NCI-H2107 (cell line): Measurements from ENCODE around the gene IRX2.

Source experiments
- DNase-seq: peaks from one replicate; lab custom pipeline; 2025; lab: John Stamatoyannopoulos, UW

The IRX2 gene

DNA sequence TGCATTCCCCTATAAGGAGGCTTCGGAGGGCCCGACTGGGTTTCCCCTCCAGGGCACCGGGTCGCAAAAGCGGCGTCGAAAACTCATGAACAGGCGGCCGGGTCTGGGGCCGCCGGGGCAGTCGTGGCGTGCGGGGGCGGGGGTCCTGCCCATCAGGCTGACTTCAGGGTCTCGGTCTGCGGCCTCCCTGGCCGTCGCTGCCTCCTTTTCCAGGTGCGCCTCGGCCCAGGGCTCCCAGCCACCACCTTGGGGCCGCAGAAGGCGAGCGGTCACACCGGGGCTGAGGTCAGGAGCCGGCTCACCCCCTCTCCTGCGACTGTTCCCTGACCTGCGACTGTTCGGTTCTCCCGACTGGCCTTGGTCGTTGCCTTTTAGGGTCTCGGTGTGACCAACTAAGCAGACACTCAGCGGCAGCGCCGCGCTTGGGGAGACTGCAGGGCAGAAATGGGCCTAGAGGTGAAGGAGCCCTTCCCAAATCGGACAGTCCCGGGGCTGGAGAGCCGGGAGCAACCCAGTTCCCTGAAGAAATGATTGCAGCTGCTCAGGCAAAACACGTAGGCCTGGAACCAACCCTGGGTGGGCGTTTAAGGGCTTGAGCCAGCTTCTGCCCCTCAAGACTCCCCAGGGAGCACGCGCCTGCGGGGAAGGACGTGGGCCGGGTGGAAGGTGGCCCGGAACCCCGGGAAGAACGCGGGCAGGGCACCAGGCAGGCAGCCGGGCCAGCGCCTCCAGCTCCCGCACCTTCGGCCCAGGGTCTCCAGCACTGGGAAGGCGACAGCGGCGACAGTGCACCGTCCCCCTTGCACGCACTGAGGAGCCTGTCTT is 11.2 kb downstream of the IRX2 start:
- no peak for DNase-seq

DNA sequence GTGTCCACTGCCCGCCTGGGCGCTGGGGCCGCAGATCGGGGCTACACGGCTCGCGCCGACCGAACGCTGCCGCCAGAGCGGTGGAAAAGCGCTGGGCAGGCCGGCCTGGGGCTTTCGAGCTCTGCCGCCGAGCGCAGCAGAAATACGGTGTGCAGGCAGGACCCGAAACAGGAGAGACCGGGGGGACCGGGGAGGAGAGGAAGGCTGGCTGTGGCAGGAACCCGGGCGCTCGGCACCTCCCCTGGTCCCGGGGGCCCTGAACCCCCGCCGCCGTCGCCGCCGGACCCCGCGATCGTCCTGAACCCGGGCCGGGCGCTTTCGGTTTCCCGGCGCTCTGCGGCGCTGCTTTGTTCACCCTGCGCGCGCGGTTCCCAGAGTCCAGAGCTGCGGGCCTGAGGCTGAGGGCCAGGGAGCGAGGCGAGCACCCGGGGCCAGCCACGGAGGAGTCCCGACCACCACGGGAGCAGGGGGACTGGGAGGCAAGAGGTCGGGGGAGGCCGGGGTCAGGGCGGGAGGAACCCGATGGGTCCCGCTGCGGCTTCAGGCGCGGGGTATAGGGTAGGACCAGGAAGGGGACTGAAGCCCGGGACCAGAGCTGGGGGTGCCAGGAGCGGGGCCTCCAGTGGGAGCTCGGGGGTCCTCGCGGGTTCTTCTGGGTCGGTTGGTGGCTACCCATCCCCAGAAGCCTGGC is 12.0 kb downstream of the IRX2 start:
- no peak for DNase-seq

DNA sequence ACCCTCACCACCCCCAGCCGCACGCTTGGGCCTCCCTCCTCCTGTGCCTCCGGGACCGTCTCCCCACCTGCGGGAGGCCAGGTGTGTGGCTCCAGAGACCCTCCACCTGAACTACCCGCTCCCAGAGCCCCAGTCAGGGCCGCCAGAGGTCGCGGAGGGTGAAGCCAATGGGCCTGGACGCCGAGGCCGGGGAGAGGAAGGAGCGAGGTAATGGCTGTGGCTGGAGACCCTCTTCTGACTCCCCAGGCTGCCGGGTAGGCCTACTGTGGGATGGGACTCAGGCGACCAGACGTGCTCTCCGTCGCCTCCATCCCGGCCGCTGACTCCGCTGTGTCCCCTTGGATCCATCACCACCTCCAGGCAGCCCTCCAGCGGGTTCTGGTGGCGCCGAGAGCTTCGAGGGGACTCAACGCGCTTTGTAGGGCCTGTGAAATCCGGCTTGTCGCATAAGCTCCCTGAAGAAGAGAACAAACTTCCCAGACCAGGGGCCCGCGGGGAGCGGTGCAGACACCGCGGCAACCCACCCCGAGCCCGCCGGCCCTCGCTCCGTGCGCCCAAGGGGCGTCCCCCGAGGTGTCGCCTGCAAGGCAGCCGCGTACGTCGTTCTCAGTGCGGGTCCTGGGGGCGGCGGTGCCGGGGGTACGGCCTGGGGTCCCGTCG is 12.6 kb downstream of the IRX2 start:
- no peak for DNase-seq

DNA sequence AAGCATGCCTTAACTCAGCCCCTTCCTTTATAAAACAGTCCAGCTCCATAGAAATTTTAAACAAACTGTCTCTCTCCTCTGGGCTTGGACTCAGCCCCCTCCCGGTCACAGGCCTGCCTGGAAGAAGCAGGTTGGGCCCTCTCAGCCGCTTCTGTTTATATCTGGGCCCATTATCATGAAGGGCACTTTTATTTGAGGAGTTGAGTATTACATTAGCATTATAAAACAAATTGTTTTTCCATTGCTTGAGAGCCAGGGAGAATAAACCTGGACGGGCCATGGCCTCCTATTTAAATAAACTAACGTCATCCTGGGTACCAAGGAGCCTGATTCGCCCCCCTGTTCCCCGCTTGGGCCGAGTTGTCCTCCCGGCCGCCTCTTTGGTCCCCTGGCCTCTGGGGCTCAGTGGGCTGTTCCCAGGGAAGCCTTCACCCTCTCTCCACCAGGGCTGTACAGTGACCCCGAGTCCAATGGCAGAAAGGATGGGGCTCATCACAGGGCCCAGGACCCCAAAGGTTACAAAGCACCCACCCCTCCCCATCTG is 13.2 kb downstream of the IRX2 start:
- no peak for DNase-seq

DNA sequence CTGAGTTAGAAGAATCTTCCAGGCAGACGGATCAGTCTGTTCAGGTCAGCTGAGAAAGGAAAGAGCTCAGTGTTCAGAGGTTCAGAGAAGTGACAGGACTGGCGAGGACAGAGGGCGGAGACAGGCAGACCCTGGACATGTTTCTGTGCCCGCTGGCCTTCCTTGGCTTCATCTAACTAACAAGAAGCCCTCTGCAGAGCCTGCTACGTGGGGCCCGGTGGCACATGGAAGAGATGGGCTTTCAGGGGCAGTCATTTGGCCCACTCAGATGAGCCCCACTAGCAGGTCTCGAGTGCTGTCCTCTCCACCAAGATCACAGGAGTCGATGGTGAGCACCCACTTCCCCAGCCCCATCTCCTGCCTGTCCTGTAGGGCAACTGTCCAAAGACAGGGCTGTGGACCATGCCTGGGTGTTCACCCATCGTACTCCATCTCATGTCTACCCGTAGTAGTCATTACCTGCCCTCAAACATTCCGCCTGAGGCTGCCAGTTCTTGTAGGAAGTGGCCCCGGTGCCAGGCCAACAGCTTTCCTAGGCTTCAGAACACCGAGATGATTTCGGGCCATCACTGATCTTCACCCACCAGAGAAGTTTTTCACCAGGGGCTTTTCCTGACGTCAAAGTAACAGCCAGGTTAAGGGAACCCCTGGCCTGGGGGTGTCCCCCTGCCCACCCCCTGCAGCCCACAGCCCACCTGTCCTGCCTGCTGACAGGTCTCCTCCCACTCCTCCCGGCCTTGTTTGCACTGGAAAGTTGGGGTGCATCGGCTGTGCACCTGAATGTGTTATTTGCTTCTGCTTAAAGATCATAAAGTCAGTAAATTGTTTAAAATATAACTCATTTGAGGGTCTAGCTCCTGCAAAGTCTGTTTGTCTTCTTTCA is 14.0 kb downstream of the IRX2 start:
- DNase-seq: no peak

DNA sequence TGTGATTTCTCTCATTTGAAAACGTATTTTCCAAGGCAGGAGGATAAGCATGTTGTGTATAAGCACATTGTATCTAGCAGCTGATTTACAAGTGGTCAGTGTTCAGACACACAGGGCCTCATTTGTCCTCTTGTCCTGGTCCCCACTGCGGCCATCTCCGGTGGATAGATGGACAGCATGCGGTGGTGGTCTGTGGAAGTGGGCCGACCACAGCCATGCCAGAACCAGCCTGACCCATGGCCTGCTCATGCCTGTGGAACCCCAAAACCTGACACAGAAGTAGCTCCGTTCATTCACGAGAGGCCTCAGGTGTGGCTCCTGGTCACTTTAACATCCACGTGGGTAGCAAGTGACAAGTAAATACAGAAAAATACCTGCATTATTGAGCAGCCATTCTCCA is 14.6 kb downstream of the IRX2 start:
- DNase-seq: no peak

DNA sequence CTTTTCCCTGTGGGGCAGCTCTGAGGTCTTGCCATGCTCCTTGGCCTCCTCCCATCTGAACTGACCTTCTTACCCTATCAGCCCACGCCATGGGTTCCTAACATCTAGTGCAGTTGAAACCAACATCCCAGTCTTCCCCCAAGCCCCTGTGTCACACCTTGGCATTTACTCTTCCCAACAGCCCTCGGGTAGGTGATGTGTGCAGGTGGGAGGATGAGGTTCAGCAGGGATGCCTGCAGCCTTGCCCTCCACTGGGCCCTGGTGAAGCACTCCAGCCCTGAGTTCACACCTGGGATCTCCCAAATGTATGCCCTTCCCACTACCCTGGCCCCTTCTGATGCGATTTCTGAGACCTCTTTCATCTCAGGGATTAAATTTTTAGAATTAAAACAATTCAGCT is 15.5 kb downstream of the IRX2 start:
- DNase-seq: no peak

DNA sequence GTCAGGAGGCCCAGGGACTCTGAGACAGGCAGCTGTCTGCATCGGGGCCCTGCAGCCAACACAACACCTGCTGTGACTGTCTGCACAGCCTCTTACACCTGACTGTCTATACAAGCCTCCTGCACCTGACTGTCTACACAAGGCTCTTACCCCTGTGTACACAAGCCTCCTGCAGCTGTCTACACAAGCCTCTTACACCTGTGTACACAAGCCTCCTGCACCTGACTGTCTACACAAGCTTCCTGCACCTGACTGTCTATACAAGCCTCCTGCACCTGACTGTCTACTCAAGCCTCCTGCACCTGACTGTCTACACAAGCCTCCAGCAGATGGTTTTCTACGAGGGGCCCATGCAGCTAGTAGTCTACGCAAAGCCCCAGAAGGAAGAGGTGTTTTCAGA is 18.6 kb downstream of the IRX2 start:
- DNase-seq: no peak

DNA sequence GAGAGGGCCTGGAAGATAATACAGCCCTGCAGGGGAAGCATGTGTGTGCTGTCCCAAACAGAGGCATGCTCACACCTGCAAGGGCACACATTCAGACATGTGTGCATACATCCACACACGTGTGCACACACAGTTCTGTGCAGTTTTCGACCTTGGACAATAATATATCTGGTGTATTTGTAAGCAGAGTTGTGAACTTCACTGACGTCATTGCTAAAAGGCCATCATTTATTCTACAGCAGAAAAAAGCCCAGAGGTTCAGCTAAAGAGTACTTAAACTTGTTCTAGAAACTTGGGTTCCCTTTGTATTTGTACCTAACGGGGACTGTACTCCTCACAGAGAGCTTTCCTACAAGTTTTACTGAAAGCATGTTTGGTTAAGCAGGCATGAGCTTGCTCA is 19.5 kb downstream of the IRX2 start:
- DNase-seq: no peak

DNA sequence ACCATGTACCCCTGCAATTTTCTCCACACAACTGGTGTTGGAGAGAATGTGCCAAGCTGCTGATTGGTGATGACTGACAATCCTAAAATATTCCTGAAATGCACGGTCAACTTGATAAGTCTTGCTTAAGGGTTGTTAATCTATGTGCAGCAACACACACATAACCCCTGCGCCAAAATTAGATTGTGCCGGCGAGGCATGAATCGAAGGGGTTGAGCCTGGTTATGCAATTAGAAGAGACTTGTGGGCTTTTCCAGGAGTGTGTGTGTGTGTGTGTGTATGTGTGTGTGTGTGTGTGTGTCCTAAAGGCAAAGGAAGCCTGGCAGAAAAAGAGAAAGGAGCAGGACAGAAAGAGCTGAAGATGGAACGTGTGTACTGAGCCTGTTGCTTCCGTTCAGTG is 22.3 kb downstream of the IRX2 start:
- no peak for DNase-seq

DNA sequence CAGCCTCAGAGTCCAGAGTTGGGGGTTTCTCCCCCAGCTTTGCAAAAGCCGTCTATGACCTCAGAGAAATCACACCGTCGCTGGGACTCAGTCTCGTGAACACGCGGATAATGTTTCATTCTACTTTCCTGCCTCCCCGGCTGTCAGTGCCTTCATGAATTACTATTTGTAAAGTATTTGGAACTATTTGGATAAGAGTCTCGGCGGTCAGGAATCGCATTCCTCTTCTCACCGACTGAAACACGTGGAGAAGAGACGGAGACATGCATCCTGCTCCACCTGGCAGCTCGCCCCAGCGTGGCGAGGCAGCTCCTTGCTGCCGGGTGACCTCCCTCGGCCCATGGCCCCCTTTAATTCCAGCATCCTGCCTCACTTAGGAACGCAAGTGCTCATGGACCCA is 23.9 kb downstream of the IRX2 start:
- no peak for DNase-seq

DNA sequence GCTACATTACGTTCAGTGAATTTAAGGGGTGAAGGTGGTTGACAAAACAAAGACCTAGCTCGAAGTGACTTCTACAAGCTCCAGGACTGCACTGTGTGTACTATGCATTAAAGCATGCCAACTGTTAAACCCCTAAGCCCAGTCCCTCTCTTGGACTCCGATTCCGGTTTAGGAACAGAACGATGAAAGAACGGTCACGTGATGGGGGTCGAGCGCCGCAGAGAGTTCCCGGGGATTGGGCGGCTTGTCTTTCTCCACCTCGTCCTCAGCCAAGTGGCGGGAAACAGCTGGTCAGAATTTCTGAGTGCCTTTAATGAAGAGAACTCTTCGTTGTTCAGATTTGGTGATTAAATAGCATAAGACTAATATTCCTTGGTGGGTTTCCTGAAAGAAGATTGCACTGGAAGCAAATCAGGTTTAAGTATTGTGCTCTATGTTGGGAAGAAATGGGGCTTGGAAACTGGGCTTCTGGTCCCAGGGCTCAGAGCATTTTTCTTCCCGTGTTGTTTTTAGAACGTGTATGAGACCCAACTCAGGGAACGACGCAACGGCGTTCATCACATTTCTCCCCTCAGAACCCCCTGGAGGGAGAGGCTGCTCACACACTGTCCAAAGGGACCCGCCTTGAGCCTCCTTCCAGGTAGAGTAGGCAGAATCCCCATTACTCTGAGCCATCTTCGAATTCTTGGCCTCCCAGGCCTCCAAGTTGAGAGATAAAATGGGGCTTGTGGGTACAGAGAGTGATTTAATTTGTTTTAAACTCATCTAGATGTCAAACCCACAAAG is 25.3 kb downstream of the IRX2 start:
- DNase-seq: no peak

DNA sequence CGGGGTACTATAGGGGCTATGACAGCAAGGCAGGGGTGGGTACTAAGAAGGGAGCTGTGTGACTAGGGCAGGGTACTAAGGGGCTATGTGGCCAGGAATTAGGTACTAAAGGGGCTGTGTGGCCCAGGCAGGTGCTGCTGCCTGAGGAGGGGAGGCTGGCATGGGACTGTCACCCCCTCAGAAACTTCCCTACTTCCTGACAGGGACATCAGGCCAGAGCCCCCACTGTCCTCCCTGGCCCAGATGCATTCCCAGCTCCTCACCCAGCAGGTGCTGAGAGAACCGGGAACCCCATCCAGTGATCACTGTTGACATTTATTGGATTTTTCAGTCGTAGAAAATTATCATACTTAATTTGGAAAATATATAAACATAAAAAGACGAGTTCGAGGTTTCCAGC is 26.6 kb downstream of the IRX2 start:
- no peak for DNase-seq

DNA sequence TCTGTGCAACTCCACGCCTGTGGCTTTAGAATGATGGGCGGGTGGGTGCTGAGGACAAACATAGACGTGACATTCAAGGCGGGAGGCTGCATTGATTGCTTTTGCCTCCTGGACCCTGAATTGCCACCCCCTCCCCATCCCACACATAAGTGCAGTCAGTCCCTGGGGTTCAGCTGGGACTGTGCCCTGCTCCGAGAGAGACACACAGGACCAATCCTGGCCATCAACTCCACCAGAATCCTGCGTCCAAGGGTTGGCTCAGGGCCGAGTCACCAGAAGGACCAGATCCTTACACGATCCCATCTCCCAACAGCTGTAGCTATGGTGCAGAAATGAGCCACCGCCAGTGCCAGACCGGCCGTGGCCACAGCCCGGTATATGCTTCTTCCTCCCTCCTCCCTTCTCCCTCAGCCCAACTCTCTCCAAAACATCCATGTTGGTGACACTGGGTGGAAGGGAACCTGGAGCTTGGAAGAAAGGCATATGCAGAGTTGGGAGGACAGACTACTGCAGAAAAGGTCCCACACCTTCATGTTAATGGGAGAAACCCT is 27.4 kb downstream of the IRX2 start:
- no peak for DNase-seq

DNA sequence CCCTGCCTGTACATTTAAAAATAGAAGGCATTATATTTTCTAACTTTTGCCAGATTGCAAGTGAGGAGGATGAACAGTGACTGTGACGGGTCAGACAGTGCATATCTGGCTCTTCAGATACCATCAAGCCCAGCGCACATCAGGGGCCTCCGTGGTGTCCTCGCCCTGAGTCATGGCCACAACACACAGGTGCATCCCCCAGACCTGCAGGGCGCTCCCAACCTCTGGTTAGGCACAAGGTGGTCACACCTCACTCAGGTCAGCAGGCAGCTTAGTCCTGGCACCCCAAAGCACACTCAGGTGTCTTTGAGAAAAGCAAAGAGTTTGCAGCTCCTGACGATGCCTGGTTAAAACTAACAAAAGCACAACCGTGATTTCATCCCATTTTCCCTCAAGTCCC is 28.6 kb downstream of the IRX2 start:
- DNase-seq: no peak

DNA sequence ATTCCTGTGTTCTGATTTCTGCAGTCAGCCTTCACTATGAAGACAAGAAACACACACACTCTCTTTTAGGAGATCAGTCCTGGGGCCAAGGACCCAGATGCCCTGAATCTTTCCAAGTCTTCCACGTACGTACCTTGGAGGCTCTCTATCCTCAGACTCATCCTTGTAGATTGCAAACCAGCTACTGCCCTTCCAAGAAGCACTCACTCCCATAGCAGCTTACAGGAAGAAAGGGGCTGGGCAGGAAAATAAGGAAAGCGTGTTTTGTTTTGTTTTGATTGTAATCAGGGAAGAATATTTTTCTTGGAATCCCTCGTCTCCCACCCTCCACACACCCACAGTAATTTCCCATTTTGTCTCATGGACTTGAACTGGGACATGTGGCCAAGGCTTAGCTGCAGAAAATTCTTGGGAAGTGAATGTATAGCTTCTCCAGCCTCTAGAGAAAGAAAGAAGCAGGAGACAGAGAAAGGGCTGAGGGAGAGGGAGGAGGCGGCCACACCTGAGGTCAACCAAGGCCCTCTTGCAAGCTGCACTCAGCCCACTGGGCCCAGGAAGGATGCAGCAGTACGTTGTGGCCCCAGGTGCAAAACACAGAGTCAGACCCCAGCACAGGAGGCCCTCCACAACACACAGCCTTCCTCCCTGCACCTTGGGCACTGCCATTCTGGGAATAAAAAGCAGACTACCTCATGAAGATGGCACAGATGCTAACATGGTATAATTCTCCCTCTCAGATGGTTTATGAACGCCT is 29.9 kb downstream of the IRX2 start:
- no peak for DNase-seq

DNA sequence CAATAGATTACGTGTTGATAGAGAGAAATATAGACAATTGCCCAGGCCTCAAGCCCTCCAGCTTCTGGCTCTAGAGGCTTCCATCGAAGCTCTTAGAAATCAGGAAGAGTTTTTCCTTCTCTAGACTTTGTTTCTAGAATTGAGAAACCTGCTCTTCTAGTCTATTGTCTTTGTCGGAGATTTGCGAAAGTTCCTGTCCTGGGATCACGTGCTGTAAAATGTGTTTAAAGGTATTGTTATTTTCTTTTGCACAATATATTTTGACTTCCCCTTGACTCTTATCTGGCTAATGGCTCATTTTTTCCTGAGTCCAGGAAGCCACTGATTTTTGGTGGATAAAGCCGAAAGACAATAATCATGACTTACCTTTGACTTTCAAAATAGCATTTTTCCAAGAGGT is 32.1 kb downstream of the IRX2 start:
- no peak for DNase-seq

DNA sequence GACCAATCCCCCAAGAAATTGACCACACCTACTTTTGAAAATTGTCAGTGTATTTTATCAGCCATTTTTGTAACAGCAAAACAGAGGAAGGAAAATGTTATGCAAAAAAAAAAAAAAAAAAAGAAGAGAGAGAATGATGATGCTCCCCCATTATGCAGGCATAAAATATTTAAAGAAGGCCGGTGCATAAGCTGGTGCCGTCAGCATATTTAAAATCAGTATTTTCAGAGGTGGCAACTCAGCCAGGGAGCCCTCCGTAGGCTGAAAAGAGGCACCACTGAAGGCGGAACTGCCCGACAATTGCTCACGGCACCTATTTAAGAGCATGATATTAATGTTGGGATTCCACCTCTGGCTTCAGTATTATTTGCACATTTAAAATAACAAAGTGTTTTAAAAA is 33.4 kb downstream of the IRX2 start:
- DNase-seq: no peak

DNA sequence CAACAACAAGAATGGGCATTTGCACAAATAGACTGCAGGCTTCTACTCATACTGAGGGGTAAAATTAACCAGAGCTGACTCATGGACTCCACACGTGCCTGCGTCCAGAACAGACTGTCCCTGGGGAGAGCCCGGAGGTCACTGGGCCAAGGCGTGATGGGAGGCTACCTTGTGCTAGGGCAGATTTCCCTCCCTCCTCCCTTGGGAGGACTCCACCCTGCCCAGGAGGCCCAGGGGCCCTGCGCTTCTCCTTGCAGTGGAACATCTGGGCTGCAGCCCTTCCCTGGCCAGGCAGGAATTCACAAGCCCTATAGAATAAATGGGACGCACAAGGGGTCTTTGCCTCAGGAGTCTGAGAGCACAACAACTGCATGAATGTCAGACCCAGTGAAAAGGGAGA is 35.6 kb downstream of the IRX2 start:
- DNase-seq: no peak

DNA sequence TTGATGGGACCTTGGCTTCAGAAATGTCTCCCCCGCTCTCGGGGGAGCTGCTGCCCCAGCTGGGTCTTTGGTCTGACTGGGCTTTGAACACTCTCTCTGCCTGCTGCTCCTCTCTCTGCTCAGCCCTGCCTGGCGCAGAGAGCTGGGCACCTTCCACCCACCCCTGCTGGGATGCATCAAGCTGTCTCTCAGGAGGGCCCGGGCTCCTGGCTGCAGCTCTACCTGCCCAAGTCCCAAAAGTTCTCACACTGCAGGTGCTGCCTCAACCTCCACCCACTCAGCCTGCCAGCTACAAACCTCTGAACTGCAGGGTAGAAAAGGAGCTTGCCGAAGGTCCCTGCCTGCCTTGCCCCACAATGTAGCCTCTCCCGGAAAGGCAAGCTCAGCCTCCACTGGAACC is 36.7 kb downstream of the IRX2 start:
- no peak for DNase-seq
